GM19328 (cell line): ENCODE measurements around the gene SCUBE3.

Experiments
- ATAC-seq: cut with Tn5 transposase; IDR thresholded peaks from one replicate; pipeline ENCODE4 v1.9.1; 2021; ENCODE audit warnings: mild to moderate bottlenecking, moderate library complexity; ENCODE audit not compliant: unreplicated experiment

Gene SCUBE3

GRCh38 chr6:35213824-35214756 is at the start of gene SCUBE3:
Gene SCUBE3 (plus strand): TSS chr6:35213956. CDS start chr6:35214419, 463 bp downstream.
- no peak for ATAC-seq

DNA sequence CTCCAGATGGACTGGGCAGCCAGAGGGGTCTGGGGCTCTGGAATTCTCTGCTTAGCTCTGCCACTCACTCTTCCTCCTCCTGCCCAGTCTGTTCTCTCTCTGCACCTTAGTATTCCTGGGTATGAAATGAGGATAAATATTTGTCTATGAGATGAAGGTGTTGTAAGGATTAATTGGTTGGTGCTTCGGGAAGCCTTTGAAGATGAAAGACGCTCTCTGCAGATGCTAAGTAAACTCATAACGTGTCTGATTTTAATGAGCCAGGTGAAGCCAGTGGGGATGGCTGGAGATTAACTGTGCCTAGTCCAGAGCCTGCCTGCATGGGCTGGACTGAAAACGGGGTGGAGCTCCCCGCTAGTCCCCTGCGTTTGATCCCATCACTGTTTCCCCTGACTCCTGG is 49.5 kb upstream of the SCUBE3 start:
- no peak for ATAC-seq

DNA sequence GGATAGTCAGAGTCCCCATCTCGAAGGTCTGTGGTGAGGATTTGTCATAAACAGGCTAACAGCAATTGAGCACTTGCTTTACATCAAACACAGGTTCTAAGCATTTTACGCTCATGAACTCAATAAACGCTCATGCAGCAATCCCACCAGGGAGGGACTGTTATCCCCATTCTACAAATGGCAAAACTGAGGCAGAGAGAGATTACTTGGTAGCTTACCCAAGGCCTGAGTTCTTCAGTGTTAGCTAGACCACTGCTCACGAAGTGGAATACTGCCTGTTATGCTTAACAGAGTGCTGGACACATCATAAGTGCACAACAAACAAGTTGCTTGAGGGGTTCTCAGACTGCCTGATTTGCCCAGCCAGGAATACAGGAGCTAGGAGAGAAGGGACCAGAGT is 48.9 kb upstream of the SCUBE3 start:
- ATAC-seq = no peak

DNA sequence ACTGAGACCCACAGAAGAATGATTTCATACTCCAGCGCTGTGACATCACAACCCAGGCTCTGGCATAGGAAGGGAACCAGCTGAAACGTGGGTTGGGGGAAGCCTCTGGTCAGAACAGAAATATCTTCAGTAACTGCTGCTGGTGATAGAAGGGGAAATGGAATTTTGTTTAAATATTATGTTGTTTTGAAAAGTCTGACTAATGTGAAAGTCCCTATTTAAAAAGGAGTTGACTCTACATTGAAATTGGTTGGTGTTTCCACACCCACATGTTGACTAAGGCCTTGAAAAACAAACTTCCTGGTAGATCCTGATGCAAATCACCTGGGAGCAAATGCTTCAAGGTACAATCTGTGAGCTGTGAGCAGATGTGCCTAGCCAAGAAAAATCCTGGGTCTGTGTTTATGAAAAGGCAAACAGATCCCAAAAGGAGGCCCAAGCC is 48.1 kb upstream of the SCUBE3 start:
- ATAC-seq = no peak

DNA sequence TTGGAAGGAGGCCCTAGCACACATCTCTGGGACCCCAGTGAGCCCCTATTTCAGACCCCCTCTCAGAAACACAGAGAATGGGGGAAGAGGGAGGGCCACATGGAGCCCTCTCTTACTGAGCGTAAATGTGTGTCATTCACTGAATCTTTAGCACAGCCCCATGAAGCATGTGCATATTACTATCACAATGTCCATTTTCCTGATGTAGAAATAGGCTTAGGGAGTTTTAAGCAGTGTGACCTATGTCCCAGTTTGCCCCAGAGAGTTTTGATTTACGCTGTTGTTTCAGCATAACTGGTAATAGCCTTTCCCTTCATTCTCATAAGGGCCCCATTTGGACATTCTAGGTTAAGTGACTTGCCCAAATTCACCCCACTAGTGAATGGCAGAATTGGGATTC is 47.6 kb upstream of the SCUBE3 start:
- ATAC-seq = no peak

DNA sequence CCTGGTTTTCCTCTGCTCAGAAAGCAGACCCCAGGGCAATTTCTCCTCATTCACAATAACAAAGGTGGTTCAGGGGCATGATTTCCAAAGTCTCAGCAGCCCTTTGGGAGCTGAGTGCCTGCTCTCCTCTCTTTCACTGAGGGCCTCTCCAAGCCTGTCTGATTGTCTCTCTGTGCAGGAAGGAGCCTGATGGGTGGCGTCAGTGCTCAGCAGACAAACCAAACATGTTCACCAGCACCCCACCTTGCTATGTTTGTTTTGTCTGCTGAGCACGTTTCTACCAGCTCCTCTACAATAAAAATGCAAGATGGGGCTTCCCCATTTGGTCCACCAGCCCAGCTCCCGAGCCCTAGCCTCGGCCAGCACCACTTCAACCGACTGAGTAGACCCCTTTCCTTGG is 47.2 kb upstream of the SCUBE3 start:
- no peak for ATAC-seq

DNA sequence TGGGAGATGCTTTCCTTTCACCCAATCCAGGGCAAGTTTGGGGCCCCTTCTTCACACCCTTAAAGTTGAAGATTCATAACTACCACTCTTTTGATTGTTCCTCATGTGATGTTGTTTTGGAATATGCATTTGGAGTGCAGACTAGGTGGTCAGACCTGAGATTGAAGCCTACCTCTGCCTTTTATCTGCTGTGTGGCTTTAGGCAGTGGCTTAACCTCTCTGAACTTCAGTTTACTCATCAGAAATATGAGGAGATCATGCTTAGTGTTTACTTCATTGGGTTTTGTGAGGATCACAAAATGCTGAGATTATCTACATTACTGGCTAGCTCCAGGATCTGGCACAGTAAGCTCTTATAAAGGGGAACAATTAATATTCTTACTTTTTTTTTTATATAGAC is 46.3 kb upstream of the SCUBE3 start:
- no peak for ATAC-seq

- no peak for ATAC-seq
Measured at GRCh38 chr6:35168461-35168861, 45.3 kb upstream of the SCUBE3 start.

DNA sequence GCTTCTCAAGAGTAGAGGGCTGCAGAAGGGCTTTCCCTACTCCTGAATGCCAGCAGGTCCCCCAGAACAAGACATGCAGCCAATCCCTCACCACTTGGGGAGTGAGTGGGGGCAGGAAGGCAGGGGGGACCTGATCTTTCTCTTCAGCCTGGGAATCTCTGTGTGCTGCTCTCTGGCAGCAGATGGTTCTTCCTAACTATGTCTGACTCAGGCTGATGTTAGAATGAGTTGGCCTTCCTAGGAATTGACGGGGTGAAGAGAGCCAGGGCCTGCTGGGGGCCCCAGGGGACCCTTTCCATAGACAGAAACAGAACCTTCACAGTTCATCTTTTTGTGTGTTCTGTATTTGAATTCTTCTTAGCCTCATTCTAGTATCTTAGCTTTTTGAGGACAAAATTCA is 43.6 kb upstream of the SCUBE3 start:
- no peak for ATAC-seq

GRCh38 chr6:35170891-35171290 is 42.9 kb upstream of the SCUBE3 start:
- ATAC-seq = no peak

- no peak for ATAC-seq
Measured at GRCh38 chr6:35173044-35173426, 40.7 kb upstream of the SCUBE3 start.

DNA sequence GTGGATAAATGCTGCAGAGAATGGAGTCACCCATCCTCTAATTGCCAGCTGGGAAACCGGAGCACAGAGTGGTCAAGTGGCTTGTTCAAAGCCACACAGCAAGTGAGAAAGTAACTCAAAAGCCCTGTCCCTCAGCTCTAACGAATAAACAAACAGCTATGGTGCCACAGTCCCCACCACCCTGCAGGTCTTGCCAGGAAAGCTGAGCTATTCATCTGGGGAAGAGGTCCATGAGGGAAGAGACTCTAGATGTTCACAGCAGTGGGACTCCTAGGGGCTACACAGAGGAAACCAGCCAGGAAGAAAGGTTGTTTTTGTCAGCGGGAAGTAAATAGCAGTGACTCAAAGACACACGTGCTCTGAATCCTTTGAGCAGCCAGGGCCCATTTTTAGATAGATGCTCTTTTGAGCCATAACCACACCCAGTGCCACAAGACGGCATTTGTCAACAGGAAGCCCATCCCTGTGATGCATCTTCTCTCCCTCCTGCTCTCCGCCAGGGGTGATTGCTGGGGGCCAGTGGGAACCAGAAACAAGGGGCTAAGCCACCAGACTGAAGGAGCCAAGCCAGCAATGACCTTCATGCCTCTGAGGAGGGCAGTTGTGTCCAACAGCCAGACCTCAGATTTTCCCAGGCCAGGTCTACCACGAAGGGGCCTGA is 40.2 kb upstream of the SCUBE3 start:
- ATAC-seq = no peak

- ATAC-seq = no peak
Measured at GRCh38 chr6:35174088-35174434, 39.7 kb upstream of the SCUBE3 start.

- ATAC-seq = no peak
Measured at GRCh38 chr6:35174501-35174900, 39.3 kb upstream of the SCUBE3 start.

- no peak for ATAC-seq
Measured at GRCh38 chr6:35176301-35177024, 37.3 kb upstream of the SCUBE3 start.

DNA sequence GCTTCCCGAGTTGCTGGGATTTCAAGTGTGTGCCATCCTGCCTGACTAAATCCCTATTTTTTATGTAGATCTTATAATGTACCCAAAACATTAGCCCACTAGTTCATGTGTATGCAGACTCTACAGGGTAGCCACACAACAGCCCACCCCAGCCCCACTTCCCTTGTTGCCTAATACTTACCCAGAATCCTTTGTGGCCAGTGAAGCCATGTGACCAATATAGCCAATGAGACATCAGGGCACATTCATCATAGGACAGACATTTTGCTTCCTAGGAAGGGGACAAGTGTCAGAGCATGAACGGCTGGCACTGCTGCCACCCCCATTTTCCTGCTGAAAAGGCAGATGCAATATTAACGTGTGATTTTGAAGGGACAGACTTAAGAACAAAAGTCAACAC is 36.6 kb upstream of the SCUBE3 start:
- no peak for ATAC-seq

GRCh38 chr6:35177596-35177995 is 36.2 kb upstream of the SCUBE3 start:
- no peak for ATAC-seq

GRCh38 chr6:35178012-35178411 is 35.7 kb upstream of the SCUBE3 start:
- ATAC-seq = no peak

DNA sequence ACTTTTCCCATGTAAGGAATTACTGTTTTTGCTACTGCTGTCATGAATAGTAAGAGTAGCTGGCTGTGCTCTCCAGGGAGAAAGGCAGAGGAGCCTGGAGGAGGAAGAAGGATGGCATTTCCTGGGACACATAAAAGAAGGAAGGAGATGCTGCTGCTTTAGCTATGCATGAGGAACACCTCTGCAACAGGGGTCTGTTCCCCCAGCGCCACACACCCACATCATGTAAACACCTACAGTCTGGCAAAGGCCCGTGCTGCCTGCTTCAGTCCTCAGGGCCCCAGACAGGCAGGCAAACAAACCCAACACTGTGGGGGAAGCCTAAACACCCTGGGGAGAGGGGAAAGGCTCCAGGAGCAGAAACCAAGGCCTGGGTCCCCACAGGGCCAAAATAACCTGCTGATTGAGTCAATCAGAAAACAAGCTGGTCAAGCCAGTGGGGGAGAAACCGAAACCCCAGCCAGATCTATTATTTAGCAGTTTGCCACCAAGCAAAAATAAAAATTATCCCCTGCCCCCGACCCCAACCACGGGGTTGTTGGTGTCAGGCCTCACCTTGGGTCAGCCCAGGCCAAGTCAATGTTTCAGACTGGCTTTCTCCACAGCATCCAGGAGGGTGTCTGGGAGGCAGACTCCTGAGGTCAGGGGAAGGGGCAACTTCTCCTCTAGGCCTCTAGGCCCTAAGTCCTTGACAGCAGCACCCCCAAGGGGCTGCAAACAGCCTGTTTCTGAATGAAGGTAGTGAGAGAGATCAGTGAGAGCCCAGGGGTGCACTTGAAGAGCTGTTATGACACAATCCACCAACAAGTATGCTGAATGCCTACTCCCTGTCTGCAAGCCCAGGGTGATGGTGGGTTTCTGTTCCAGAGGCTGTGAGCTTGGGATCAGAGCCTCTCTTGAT is 34.6 kb upstream of the SCUBE3 start:
- no peak for ATAC-seq

DNA sequence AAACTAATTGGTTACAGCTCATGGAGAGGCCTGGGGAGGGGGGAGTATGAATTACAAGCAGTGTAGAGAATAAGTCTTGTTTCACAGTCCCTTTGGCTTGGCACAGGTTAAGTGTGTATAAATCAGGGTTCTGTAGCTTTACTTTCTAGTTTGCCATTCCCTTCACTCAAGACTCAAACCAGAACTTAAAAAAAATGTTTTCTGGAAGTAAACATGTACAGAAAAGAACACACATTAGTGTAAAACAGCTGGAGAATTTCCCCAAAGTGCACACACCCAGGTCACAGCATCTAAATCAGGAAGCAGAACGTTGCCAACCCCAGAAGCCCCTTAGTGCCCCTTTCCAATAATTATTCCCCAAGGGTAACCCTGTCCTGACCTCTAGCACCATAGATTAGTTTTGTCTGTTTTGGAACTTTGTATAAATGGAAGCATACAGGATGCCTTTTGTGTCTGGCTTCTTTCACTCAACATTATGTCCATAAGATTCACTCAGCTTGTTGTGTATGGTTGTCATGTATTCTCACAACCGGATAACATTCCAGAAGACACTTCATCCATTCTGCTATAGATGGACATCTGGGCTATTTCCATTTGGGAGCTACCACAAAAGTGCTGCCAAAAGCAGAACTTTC is 33.7 kb upstream of the SCUBE3 start:
- no peak for ATAC-seq
